GM19035 (cell line): ENCODE measurements around the gene TLE2.
"Not testable (repeated sequence)": the region's sequence is repeated elsewhere in the genome, so short reads cannot be mapped to it uniquely, and the experiment has no call there.

Experiments
- ATAC-seq: cut with Tn5 transposase; IDR thresholded peaks from one replicate; pipeline ENCODE4 v1.9.1; 2021; ENCODE audit not compliant: unreplicated experiment

Gene TLE2

DNA sequence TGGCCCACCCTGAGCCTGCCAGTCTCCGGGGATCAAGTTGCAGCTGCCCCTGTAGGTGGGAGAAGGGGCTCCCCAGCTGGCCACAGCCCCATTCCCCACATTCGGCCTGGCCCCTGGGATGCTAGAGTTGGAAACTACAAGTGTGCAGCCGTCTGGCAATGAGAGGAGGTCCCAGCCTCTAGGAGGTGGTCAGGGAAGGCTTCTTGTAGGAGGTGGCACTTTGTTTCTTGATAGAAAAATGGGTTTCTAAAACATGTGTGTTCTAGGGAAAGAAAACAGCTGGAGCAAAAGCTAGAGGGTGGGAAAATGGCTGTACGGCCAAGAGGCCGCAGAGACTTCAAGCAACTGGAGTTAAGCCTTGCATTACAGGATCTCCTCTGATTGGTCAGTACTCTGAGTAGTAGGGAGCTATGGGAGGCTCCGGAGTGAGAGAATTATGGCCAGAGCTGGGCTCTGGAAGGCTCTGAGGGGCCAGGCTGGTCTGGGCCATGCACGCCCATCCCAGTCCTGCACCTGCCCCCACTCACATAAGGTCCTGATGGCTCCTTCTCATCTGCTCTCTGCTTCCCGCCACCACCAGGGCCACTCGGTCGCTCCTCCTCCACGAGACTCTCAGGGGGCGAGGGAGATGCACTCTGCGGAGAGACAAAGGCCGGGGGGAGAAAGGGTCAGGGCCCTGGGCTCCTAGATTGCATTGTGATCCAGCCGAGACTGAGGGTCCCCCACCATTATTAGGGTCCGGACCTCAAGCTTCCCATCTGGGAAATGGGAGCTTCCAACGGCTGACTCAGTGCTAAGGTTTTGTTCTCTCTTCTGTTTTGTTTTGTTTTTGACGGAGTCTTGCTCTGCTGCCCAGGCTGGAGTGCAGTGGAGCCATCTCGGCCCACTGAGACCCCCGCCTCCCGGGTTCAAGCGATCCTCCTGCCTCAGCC lies 13.7 kb downstream of the TLE2 start:
- ATAC-seq = no peak

DNA sequence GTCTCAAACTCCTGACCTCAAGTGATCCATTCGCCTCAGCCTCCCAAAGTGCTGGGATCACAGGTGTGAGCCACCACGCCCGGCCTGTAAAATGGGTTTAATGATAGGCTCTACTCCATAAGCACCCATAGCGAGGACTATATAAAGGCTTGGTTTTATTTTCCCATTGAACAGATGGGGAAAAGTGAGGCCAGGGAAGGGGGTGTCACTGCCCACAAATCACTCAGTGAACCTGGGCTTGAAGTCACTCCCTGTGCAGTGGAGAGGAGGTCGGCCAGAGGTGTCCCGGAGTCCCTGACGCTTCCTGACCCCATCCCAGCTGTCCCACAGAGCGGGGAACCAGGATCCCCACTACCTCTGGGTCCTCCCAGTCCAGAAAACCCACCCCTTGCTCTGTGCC lies 14.9 kb downstream of the TLE2 start:
- no peak for ATAC-seq

DNA sequence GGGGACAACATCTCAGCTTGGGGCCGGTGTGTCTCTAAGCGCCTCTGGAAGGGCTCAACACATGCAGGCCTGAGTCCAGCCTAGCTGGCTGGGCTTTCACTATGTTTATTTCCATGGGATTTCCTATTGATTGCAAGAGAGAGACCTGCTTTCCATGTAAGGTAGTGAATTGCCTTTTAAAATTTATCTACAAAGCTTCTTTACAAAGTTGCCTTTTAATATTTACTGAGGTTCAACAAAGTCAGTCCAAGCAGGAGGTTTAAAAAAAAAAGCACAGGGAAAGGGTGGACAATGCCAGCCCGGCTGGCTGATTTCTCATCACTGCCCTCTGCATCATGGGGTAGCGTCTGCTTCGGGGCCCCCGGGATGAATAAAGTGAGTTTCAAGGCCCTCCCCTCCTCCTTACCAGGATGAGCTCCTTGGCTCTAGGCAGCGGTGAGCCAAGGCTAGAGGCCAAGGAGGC lies 15.8 kb downstream of the TLE2 start:
- ATAC-seq = no peak

DNA sequence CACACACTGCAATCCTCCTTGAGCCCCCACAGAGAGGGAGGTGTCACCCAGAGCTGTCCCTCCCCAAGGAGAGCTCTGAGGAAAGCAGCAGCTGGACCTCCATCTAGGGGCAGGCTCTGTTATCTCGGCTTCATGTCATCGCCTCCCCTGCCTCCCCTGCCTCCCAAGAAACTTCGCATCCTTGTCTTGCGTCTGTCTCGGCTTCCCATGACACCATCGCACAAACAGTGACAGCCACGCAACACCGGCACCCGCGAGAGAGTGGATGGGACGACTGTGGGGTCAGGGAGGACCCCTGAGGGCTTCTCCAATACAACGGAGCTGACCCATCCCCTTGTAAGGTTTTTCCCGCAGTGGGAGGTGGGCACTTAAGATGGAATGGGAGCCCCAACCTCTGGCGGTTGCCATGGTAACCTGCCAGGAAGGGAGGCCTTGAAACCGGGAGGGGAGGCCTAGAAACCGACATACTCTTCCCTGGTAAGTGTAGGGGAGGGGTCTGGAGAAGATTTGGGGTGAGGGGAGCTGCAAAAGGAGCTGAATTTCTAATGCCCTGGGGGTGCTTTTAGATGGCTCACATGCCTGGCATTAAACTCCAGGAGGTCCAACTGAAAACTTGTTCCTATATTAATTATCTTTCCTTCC lies 16.3 kb downstream of the TLE2 start:
- ATAC-seq = no peak

DNA sequence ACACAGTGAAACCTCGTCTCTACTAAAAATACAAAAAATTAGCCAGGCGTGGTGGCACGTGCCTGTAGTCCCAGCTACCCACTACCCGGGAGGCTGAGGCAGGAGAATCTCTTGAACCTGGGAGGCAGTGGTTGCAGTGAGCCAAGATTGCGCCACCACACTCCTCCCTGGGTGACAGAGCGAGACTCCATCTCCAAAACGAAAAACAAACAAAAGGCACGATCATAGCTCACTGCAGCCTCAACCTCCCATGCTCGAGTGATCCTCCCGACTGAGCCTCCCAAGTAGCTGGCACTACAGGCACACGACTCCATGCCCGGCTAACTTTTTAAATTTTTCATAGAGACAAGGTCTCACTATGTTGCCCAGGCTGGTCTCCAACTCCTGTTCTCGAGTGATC lies 17.0 kb downstream of the TLE2 start:
- not testable (repeated sequence) for ATAC-seq

DNA sequence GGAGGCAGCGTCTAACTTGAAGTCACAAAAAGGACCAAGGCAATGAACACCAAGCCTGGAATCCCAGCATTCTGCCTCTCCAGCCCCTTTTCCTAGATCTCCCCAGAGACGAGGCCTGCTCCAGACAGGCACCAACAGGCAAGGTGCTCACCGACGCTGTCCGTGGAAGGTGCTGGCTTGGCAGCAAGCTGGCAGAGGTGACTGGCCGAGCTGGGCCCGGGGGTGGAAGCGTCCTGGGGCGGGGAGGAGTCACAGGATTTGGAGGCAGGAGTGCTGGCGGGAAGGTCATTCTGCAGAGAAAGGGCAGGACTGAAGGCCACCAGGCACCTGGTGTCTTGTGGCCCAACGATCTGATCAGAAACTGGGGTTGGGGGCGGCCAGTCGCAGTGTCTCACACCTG lies 18.2 kb downstream of the TLE2 start:
- ATAC-seq = no peak

DNA sequence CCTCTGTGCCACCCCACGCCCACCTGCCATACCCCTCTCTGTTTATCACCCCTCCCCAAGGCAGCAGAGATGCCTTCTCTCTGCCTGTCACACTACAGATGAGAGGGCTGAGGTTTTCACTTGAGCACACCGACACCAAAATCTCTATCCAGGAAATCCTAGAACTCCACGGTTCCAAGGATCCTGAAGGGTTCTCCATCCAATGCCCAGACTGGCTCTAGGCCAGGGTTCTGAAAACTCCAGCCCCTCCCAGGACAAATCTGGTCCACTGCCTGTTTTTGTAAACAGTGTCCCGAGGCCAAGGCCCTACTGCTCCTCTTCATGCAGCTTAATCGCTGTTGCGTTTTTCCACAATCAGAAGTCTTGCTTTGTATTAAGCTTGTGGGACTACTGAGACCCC lies 20.1 kb downstream of the TLE2 start:
- ATAC-seq = no peak

DNA sequence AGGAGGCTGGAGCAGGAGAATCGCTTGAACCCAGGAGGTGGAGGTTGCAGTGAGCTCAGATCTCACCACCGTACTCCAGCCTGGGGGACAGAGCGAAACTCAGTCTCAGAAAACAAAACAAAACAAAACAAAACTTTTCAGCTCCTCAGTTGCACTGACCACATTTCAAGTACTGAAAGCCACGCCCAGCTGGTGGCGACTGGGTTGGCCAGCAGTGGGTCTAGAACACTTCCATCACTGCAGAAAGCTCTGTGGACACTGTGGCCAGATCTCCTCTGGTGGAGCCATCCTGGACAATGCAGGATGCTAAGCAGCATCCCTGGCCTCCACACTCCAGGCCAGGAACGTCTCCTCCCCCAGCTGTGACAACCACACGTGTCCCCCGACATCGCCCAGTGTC lies 21.1 kb downstream of the TLE2 start:
- no peak for ATAC-seq

DNA sequence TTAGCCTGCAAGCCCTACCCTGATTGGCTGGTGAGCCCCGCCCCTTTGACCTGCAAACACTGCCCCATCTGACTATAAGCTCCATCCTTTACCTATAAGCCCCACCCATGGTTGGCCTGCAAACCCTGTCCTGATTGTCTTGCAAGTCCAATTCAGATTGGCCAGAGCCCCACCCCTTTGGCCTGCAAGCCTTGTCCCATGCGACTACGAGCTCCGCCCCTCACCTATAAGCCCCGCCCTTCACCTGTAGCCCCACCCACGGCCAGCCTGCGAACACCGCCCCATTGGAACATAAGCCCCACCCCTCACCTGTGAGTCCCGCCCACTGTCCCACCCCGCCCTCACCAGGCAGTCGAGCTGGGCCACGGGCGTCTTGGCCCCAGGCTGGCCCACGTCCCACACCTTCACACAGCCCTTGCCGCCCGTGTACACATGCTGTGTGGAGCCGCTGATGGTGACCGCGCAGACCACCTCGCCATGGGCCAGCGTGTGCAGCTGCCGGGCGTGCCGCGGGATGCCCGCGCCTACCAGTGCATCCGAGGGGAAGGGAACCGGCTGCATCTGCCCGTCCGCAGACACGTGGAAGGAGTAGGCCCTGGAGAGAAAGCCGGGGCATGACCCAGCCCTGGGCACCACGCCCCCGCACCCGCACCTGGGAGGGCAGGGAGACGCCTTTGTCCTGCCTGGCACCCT lies 22.9 kb downstream of the TLE2 start:
- no peak for ATAC-seq

DNA sequence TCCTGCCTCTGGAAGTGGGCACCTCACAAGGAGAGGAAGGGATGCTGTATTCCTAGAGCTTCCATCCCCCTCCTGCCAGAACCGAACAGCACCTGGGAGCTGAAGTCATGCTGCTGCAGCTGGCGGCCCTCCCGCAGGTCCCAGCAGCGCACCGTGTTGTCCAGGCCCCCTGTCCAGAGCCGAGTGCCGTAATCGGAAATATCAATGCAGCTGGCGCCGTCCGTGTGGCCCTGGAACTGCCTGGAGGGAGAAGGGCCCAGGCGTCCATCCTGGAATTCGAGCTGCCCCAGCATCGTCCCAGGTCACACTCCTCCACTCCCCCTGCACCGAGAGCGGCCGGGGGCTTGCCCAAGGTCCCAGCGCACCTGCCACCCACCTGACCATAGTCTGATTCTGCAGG lies 23.7 kb downstream of the TLE2 start:
- ATAC-seq = no peak

DNA sequence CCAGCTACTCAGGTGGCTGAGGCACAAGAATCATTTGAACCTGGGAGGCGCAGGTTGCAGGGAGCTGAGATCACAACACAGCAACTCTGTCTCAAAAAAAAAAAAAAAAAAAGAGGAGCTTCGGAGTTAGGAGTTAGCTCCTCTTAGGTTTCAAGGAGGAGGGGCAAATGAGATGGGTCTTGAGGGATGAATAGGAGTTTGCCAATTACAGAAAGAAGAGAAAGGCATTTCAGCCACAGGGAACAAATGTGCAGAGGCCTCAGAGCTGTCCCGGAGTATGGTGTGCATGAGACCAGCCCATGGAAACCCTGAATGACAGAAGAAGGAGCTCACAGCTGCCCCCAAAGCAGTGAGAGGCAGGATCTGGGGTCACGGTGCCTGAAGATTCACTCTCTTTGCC lies 24.6 kb downstream of the TLE2 start:
- ATAC-seq = no peak

DNA sequence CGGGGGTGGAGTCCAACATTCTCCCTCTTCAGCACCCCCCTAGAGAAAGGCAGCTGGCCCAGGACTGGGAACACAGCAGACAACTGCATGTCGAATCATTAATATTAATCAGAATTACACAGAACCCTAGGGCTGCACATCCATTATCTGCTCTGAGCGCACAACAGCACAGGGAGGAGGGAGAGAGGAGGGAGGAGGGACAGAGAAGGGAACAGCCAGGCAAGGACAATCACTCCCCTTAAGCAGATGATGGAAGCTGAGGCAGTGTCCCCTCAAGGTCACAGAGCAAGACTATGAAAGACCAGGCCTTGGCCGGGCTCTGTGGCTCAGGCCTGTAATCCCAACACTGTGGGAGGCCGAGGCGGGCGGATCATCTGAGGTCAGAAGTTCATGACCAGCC lies 26.0 kb downstream of the TLE2 start:
- no peak for ATAC-seq

DNA sequence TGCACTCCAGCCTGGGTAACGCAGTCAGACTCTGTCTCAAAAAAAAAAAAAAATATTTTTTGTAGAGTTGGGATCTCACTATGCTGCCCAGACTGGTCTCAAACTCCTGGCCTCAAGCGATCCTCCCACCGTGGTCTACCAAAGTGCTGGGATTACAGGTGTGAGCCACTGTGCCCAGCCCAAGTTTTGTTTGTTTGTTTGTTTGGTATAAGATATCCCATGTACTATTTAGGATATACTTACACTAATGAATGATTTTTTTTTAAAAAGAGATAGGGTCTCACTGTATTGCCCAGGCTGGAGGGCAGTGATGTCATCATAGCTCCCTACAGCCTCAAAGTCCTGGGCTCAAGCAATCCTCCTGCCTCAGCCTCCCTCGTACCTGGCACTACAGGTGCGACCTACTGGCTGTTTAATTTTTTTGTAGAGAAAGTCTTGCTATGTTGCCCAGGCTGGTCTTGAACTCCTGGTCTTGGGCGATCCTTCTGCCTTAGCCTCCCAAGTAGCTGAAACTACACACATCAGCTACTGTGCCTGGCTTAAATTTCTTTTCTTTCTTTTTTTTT lies 27.8 kb downstream of the TLE2 start:
- no peak for ATAC-seq

DNA sequence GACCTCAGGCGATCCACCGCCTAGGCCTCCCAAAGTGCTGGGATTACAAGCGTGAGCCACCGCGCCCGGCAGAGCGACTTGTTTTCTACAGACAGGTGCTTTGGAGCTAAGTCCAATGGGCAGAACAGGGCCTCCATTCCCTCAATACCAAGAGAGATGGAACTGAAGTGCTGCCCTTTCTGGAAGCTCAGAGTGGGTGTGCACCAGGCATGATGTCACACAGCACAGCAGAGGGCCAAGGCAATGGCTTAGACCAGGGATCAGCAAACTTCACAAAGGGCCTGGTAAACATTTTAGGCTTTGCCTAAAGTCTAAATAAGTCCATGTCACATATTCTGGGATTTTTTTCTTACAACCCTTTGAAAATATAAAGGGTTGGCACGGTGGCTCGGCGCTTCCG lies 30.4 kb downstream of the TLE2 start:
- no peak for ATAC-seq

DNA sequence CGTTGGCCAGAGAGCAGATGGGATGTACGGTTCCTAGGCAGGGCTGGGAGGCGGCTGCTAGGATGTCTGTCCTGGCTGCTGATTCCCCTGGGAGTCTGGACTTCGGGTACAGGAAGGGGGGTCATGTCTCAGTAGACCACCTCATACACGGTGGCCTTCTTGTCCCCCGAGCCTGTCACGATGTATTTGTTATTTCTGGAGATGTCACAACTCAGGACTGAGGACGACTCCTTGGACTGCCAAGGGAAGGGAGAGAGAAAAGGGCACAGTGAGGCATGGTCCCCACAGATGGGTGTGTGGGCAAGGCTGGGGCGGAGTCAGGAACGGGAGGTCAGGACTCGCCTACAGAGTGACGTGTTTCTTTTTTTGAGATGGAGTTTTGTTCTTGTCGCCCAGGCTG lies 31.4 kb downstream of the TLE2 start:
- ATAC-seq = no peak

DNA sequence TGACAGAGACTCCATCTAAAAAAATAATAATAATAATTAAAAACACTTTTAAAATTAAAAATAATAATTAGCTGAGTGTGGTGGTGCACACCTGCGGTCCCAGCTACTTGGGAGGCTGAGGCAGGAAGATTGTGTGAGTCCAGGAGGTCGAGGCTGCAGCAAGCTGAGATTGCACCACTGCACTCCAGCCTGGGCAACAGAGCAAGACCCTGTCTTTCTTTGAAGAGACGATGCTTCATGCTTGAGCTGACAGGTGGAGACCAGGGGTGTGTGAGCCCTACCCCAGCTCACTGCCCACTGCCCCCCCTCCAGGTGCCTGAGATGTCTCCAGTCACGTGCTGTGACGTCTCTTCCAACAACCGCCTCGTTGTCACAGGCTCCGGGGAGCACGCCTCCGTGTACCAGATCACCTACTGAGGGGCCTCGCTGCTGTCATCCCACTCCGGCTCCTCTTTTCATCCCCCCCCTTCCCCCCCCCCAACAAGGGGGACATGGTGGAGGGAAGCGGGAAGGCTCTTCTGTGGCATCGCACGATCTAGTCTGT lies 34.4 kb downstream of the TLE2 start:
- ATAC-seq = no peak

DNA sequence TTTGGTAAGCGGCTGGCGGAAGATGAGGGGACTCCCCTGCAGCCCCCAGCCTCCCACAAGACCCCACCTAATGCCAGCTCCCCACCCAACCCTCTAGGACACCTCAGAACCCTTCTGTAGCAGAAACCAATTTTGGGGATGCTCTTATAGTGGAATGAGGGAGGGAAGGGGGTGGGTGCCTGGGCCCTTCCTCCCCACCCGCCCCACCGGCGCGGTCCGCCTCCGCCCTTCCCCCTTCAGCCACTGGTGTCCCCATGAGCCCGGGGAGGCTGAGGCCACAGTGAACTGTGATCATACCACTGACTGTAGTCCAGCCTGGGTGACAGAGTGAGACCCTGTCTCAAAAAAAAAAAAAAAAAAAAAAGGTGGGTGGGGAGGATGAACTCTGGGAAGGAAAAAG lies 35.5 kb downstream of the TLE2 start:
- no peak for ATAC-seq

DNA sequence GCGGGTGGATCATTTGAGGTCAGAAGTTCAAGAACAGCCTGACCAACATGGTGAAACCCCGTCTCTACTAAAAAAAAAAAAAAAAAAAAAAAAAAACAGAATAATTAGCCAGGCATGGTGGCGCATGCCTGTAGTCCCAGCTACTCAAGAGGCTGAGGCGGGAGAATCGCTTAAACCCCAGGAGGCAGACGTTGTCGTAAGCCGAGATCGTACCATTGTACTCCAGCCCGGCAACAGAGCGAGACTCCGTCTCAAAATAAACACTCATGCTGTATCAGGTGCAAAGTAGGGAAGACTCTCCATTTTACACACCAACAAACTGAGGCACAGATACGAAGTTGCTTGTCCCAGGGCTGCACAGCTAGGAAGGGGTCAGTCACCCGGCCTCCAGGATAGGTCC lies 36.1 kb downstream of the TLE2 start:
- ATAC-seq = no peak

DNA sequence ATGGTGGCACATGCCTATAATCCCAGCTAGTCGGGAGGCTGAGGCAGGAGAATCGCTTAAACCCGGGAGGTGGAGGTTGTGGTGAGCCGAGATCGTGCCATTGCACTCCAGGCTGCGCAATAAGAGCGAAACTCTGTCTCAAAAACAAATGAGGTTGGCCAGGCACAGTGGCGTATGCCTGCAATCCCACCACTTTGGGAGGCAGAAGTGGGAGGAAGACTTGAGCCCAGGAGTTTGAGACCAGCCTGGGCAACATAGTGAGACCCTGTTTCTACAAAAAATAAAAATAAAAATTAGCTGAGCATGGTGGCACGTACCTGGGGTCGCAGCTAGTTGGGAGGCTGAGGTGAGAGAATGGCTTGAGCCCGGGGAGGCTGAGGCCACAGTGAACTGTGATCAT lies 36.7 kb downstream of the TLE2 start:
- ATAC-seq = not testable (repeated sequence)

DNA sequence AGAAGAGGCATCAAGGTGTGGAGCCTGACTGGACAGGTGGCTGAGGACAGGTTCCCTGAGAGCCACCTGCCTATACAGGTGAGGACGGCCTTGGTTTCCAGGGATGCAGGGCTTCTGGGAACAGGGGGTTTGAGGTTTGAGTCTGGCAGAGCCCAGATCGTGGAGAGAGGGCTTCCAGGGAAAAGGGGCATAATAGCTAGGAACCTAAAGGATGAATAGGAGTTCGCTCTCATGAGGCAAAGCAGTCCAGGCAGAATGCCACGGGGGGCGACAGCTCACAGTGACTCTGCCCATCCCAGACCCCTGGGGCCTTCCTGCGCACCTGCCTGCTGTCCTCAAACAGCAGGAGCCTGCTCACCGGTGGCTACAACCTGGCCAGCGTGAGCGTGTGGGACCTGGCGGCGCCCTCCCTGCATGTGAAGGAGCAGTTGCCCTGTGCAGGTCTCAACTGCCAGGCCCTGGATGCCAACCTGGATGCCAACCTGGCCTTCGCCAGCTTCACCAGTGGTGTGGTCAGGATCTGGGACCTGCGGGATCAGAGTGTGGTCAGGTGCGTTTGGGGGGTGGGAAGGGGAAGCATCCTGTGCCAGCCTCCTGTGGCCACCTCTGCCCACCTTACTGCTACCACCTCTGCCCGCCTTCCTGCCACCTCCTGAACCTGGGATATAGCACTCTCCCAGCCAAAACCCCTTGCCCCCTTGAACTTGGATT lies 39.7 kb downstream of the TLE2 start:
- ATAC-seq = no peak

DNA sequence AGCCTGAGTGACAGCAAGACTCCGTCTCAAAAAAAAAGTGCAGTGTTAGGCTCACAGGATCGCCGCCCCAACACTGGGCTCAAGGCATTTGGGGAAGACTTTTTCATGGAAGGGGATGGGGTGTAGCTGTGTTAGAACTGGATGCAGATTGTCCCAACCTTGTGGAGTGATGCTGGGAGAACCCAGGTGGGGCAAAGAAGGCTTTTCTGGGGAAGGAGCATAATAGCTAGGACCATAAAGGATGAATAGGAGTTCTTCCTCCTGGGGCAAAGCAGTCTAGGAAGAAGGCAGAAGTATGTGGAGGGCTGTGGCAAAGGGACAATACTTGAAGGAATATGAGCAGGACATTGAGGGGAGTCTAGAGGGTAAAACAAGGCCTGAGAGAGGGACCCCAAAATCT lies 40.5 kb downstream of the TLE2 start:
- no peak for ATAC-seq
